SK-N-MC (cell line): ENCODE results near the gene CREB3L2.

Source experiments
- EZH2 ChIP-seq: fragments of 200-600 bp; sonication (generic); IDR thresholded peaks from one replicate; pipeline ENCODE4 v1.6.1; 2017; ENCODE audit warnings: antibody characterized with exemption
- FOXP2 ChIP-seq: optimal IDR thresholded peaks from 2 replicates; pipeline ENCODE3; 2011; ENCODE audit warnings: mild to moderate bottlenecking, moderate library complexity; ENCODE audit not compliant: insufficient read depth; ENCODE audit errors: extremely low read length, control extremely low read depth
- POLR2AphosphoS5 ChIP-seq: IDR thresholded peaks from 2 replicates; pipeline ENCODE4 v1.6.1; 2012; ENCODE audit warnings: mild to moderate bottlenecking, low read depth, low read length, borderline replicate concordance

DNA sequence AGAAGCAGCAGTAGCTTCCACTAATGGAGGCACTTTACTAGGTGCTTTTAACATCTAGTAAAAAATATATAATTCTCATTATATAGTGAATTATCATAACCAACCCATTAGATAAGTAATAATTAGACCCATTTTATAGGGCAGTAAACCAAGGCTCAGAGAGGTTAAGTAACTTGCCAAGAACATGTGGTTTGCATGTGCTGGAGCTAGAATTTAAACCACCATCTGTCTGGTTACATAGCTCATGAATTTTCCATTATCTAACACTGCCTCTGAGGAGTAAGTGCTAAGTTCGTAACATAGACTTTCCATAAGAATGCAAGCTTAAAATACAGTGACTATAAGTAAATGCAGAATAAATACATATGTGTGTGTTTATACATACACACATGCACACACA, 41.9 kb downstream of the CREB3L2 start:
- no peak for TF ChIP-seq POLR2AphosphoS5
- TF ChIP-seq EZH2: no peak
- no peak for TF ChIP-seq FOXP2
